ENCODE results near the gene OBSCN. TPM values are rescaled to one million over a fixed set of nuclear protein-coding genes. Genes with fewer than 3 reads are reported as not detected.

OBSCN gene
- total and polyA plus RNA-seq, 12 donors, result 0.90 to 18.0 (median 5.9) TPM

- no peak for DNase-seq
- WGBS, 4 donors, result 88 to 95% (median 92%) methylated on average over 2 to 10 of the region's 10 CpGs
- H3K36me3 ChIP-seq (replicated peaks in 1 of 2), result no peaks in the 10 kb centered on the region
Observed at GRCh38 chr1:228333739-228334115, 125.9 kb downstream of the OBSCN start.

DNA sequence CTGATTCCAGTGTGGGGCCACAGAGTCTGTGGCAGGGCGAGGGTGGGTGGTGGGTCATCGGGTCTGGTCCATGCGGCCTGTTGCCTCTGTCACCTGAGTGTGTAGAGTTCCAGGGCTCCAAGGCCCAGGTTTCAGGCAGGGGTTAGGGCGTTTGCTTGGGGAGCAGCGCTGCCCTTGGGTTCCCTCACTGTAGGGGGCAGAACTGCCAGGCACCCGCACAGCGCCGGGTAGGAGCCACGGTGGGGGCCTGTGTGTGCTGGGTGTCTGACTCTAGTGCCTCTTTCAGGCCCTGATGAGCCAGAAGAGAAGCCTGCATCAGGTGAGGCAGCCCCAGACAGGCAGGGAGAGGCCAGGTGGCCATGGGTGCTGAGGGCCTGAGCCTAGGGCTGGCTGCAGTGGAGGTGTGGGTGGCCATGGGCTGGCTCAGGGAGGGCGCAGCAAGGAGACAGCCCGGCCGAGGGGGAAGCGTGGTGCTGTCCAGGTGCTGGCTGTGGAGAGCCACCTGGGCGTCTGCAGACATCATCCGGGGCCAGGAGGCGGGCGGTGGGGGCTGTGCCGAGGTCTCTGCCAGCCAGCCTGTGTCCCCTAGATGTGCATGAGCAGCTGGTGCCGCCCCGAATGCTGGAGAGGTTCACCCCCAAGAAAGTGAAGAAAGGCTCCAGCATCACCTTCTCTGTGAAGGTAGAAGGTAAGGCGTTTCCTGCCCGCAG lies 126.5 kb downstream of the OBSCN start:
- WGBS, 4 donors, result 93 to 95% (median 94%) methylated on average over 13 to 22 of the region's 22 CpGs
- Histone ChIP-seq H3K27ac (no peak overlapping the region), H3K4me1 (replicated peaks in 1 of 2) (no peaks in the 10 kb centered on the region), H3K27me3 (no peaks in the 10 kb centered on the region), H3K36me3 (replicated peaks in 1 of 2) (no peaks in the 10 kb centered on the region), H3K4me3 (no peak overlapping the region), H3K9me3 (replicated peaks in 1 of 3) (no peaks in the 10 kb centered on the region)
- intact Hi-C loops (cut with DNase I), result no loop called here
- no peak for TF ChIP-seq CTCF (IDR thresholded peaks at IDR 0.05)
- no peak for TF ChIP-seq POLR2A (IDR thresholded peaks at IDR 0.05)
- peak in 3 of 7 donors; percentile 5 to 38 (median 9) for DNase-seq

More at GRCh38 chr1:228333739-228334115, 125.9 kb downstream of the OBSCN start:
- Histone ChIP-seq H3K27me3 (no peaks in the 10 kb centered on the region), H3K9me3 (replicated peaks in 1 of 3) (no peaks in the 10 kb centered on the region), H3K27ac (no peak overlapping the region), H3K4me3 (no peak overlapping the region), H3K4me1 (replicated peaks in 1 of 2) (no peaks in the 10 kb centered on the region)
- TF ChIP-seq POLR2A (IDR thresholded peaks at IDR 0.05) (no peak), CTCF (IDR thresholded peaks at IDR 0.05) (no peak)
- intact Hi-C loops (cut with DNase I), result no loop called here

GRCh38 chr1:228334954-228335353 lies 127.1 kb downstream of the OBSCN start:
- H3K9me3 ChIP-seq (replicated peaks in 1 of 3), result no peaks in the 10 kb centered on the region
- no peak overlapping the region for H3K4me3 ChIP-seq
- no peaks in the 10 kb centered on the region for H3K27me3 ChIP-seq
- 87 to 93% (median 87%) methylated on average over 5 to 18 of the region's 18 CpGs; no CpG with 5 or more reads in 1 of the 4 donors for WGBS, 4 donors
- DNase-seq, result peak in 2 of 7 donors; percentile 2 to 11
- H3K36me3 ChIP-seq (replicated peaks in 1 of 2), result no peaks in the 10 kb centered on the region
- intact Hi-C loops (cut with DNase I), result no loop called here
- H3K27ac ChIP-seq, result no peak overlapping the region
- no peaks in the 10 kb centered on the region for H3K4me1 ChIP-seq (replicated peaks in 1 of 2)
- no peak for TF ChIP-seq POLR2A (IDR thresholded peaks at IDR 0.05)
- TF ChIP-seq CTCF (IDR thresholded peaks at IDR 0.05), result no peak

DNA sequence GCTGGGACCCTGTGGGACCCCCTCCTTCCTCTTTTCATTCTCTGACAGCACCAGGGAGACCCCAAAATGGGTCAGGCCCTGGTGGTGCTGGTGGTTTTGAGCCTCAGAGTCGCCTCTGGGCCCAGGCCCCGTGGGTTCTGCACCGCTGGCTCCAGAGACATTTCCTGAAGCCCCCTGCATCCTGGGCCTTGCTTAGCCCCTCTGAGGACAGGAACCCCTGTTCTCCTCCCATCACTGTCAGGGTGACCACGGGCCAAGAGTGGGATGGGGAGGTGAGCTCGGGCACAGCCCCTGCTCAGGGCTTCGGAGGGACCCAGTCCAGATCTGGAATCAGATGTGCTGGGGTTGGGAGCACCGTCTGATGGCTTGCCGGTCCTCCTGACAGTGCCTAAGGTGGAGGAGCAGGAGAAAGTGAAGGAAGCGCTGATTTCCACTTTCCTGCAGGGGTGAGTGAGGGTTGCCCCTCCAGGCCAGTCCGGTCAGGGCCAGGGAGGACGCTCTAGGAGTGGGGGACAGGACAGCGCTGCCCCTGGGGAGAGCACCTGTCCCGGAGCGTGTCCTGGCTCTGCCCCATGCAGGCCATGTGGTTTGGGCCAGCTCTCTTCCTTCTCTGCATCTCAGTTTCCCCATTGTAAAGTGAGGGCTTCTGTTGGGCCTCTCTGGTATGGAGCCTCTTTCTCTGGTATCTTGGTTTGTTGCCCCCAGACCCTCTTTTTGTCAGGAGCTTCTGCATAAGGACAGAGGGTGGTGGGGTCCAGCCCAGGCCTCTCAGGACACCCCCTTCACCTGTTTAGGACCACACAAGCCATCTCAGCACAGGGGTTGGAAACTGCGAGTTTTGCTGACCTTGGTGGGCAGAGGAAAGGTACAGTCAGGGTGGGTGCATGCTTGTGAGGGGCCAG lies 127.8 kb downstream of the OBSCN start:
- Histone ChIP-seq H3K27me3 (no peaks in the 10 kb centered on the region), H3K9me3 (replicated peaks in 1 of 3) (no peaks in the 10 kb centered on the region), H3K36me3 (replicated peaks in 1 of 2) (no peaks in the 10 kb centered on the region), H3K4me3 (no peak overlapping the region), H3K4me1 (replicated peaks in 1 of 2) (no peaks in the 10 kb centered on the region), H3K27ac (no peak overlapping the region)
- DNase-seq, result peak in 3 of 7 donors; percentile 3 to 5 (median 5)
- 75 to 89% (median 86%) methylated on average over 6 to 15 of the region's 15 CpGs for WGBS, 4 donors
- TF ChIP-seq CTCF (IDR thresholded peaks at IDR 0.05) (no peak), POLR2A (IDR thresholded peaks at IDR 0.05) (no peak)
- intact Hi-C loops (cut with DNase I), result no loop called here

Data from adrenal gland (tissue), 12 donors.